ENCODE data around the gene LYSMD4.
"Not testable (repeated sequence)": the region's sequence is repeated elsewhere in the genome, so short reads cannot be mapped to it uniquely, and the experiment has no call there.

Gene LYSMD4

DNA sequence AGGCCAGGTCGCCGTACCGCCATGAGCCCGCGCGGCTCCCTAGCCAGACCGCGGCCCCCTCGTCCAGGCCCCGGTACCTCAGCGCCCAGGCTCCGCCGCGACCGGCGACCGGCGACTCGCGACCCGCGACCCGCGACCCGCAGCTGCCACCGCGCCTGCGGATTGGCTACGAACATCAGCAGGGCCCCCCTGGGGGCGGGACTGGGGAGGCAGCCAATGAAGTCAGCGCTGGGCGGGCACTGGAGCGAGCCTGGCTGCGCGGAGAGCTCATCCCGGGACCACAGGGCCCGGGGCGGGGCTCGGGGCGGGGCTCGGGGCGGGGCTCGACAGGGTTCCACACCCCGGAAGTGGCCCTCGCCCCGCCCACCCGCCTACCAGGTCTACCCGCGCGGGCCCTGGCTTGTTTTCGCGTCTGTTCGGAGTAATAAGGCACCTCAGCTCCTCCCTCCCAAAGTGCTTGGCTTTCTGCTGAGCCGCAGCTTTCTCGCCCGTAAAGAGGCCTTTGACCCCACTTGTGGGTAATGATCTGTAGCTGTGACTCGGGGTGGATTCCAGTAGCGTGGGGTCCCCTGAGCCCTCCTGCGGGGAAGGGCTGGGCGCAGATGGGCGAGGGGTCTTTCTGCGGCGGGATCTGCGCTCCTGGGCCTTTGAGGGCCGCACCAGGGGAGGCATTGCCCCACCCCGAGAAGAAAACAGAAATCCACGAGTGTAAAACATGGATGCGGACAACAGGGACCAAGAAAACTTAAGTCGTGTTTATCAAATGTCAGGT is at the start of gene LYSMD4:
Gene LYSMD4 (minus strand): TSS at position 170 of the 772 bp plus-strand sequence. CDS start 1,438 bp downstream, outside the sequence.
- DNase-seq = peak; percentile 99

DNA sequence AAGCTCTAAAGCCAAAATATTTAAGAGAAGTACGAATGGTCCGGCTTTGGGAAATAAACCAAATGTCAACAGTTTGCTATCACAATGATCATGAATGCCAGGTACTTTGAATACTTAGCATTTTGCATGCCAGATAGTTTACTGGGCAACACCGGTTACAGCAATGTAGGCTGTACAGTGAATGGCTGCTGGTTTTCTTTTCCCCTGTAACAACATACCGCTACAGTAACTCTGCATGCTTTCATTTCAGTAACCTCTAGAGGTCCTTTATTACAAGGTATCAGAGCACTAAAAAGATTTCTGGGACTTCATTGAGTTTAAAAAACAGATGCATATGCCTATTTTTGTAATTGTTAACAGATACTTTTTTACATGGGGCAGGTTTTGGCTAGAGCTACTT is 48.8 kb upstream of the LYSMD4 start:
- not testable (repeated sequence) for DNase-seq

DNA sequence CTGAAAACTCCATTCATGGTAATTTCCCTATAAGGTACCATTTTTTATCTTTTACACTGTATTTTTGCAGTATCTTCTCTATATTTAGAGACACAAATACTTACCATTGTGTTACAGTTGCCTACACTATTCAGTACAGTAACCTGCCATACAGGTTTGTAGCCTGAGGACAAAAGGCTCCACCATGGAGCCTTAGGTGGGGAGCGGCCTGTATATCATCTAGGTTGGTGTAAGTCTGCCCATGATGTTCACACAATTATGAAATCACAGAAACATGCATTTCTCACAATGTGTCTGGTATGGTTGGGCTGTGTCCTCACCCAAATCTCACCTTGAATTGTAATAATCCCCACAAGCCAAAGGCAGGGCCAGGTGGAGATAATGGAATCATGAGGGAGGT is 43.9 kb upstream of the LYSMD4 start:
- DNase-seq = no peak

DNA sequence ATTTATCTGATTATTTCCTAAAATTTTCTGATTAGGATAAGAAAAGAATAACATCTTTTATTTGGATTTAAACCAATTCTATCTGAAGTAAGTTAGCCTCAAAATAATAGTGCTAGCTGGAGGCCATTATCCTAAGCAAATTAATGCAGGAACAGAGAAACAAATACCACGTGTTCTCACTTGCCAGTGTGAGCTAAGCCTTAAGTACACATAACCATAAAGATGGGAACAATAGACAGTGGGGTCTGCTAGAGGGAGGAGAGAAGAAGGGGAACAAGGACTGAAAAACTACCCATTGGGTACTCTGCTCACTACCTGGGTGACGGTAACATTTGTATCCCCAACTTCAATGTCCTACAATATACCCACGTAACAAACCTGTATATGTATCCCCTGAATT is 31.3 kb upstream of the LYSMD4 start:
- DNase-seq = no peak

DNA sequence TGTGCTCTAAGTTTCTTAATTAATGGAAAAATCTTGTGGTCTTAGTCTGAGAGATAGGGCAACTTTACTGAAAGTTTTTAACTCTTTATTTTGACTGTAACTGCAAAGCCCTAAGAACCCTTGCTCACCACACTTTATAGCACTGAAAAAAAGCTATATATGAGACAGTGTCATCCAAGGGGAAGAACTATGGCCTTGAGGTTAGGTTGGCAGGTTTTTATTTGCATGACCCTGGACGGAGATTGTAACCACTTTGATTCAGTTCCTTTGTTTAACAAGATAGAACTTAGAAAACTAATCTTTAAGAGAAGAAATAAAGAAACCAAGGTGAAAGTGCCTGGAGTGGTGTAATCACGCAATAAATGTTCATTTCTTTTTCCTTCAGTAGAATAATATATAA is 30.6 kb upstream of the LYSMD4 start:
- no peak for DNase-seq

DNA sequence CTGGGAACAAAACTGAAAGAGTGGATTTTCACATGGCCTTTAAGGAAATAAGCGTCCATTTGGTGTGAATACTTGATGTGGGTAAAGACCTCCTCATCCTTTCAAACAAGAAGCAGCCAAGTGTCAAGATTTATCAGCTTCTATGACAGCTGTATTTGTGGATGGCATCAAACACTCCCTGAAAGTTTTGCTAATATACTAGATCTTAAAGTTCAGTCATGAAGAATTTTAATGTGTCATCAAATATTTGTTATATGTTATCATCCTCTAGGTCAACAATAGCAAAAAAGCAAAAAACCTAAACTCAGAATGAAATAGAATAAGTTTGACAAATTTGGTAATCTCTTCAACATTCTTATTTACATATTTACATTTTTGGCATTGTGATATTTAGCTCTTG is 29.1 kb upstream of the LYSMD4 start:
- DNase-seq = no peak

DNA sequence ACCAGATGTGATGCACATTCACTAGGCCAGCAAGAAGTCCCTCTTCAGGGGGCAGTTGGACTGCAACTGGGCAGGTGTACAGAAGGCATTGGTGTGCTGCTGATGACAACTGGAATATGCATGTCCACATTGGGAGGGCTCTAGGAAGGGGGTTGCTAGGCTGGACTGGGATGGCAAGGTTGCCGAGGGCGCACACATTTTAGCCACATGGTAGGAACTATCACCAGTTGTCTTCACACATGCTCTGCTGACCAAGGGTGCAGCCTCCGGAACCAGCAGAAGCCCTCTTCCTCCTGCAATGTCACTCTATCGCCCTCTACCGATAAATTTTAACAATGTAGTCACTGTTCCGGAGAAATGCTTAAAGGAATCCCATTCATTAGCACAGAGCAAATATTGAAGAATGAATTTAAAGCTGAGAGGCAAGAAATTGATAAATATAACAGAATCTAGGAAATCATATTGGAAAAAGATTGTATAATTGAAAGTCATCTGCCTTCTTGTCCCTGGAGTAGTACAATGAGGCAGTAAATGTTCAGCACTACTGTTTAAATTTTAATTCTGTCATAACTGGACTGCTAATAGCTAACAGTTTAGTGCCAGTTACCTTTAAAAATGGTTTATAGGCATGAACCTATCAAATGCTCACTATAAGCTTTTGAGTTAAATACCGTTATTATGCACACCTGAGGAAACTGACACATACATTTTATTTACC is 22.6 kb upstream of the LYSMD4 start:
- peak; percentile 49 for DNase-seq

DNA sequence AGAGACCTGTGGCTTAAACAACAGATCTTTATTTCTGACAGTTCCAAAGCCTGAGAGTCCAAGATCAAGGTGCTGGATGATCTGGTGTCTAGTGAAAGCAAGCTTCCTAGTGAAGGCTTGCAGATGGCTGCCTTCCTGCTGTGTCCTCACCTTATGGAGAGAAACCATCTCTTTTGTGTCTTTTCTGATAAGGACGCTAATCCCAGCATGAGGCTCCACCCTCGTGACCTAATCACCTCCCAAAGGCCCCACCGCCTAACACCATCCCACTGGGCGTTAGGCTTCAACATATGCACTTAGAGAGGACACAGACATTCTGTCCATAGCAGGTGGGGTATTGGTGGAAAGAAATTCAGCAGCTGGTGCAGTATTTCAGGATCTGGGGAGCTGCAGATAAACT is 19.8 kb upstream of the LYSMD4 start:
- no peak for DNase-seq

DNA sequence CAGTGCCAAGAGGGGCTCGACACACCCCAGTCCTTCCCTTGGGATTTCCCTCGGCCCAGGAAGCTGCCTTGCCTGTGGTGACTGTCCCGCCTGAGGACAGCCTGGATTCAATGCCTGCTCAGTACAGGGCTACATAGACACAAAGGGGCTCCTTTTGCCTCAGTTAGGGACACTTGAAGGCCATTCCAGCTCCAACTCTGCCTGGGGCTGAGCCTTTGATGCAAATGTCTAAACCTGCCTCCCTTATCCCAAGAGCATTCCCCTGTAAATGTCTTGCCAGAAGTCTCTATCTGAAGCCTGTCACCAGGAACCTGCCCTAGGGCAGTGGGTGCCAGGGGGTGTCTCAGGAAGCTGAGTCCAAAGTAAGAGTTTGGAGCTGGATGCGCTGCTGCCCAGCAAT is 19.3 kb upstream of the LYSMD4 start:
- no peak for DNase-seq

DNA sequence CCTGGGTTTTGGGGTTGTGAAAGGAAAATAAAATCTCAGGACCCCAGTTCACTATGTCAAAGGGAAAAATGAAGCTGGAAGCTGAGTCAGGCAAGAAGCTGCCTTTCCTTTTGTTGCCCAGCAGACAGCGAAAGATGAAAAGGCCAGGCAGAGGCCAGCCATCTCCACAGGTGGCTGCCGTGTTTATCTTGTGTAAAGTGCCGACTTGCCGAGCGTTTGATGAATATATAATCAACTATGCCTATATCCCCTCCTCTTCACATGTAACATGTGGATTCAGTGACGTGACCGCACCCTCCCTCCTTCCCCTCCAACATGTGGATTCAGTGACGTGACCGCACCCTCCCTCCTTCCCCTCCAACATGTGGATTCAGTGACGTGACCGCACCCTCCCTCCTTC is 17.1 kb upstream of the LYSMD4 start:
- not testable (repeated sequence) for DNase-seq

DNA sequence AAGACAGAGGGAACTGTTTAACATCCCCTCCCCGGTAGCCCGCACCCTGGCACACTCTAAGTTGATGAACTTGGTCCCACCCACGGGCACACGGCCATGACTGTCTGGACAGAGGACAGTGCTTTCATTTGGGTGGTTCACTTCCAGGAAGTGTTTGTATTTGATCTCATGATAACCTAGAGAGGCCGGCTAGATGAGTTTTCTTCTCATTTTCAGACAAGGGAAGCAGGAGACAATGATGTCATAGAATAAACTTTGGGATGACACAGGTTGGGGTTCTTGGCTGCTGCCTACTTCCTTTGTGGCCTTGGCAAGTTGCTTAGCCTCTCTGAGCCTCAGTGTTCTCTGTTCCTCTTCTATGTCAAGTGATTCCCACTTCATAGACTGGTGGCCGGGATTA is 16.1 kb upstream of the LYSMD4 start:
- no peak for DNase-seq

DNA sequence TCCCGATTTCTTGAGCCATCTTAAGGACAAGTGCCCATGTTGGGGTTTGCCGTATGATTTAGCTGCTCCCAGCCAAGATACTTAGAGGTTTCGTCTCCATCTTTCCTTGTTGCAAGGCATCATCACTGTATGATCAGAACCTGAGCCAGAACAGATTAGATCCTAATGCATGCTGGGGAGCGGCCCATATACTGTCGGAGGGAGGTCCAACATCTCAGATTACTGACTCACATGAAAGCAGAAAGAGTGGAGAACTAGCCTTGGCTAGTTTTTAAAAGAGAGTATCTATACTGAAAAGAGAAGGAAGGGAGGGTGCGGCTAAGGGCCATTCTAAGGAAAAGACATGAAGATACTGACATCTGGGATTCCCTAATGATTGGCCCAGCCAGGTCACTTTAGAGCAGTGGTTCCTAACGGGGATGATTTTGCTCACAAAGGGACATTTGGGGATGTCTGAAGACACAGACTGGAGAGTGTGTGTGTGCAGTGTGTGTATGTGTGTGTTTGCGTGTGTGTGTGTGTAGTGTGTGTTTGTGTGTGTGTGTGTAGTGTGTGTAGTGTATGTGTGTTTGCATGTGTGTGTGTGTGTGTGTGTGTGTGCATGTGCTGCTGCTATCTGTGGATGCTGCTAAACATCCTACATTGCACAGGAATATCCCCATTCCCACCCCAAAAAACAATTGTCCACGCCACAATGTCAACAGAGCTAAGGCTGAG is 12.3 kb upstream of the LYSMD4 start:
- DNase-seq = no peak

DNA sequence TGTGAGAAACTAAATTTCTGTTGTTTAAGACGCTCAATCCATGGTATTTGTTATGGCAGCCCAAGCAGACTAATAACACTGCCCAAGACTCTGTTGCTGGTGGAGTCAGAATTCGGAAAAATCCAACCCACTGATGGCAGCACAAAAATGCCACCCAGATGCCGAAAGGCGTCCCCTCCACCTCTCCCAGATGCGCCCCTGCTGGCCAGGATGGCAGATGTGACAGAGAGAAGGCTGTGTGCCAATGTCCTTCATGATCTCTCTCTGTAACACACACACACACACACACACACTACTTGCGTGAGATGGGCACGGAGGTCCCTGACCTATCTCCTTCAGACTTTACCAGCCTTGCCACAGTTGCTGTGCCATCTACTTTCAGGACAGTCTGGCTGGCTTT is 10.9 kb upstream of the LYSMD4 start:
- no peak for DNase-seq

DNA sequence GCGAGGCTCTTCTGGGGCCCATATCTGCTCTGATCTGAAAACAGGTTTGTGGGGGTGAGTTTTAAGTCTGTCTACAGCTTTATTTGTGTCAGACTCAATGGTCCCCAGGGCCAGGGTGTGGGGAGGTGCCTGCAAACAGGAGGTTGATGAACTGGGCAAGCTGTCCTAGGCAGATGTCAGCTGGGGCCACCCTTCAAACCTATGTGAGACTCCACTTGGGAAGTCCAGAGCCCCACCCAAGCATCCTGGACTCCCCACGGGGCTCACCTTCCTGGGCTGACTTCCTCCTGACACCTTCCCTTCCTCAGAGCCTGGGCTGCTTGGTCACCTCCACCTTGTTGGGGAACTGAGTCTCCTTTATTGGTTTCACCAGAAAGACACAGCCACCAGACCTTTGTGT is 8.6 kb upstream of the LYSMD4 start:
- DNase-seq = no peak

DNA sequence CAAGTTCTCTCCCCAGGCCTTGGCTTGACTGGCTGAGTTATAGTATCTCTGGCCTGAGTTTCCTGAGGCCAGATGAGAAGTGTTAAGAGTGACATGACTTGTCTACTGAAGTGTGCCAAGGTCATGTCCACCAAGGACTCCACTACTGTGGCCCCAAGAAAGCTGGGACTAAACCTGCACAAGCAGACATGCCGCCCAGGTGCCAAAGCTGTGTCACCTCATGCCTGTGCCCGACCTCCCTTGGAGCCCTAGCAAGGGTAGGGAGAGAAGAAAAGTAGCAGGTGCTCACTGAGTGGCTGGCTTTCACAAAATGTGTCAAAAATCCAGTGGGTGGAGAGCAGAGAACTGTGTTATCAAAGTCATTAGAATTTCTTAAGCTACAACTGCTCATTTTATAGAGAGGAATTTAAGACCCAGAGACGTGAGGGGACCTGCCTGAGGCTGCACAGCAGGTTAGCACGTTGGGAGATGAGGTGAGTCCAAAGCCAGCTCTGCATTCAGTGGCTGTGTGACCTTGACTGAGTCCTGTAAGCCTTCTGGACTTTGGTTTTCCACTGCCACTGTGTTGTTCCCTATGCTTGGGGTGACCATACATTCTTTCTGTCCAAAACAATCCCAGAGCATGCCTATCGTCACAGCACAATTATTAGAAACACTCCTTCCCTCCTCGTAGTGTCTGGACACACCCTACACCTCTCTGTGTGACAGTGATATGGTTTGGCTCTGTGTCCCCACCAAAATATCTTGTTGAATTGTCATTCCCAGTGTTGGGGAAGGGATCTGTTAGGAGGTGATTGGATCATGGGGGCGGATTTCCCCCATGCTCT is 5.0 kb upstream of the LYSMD4 start:
- DNase-seq = no peak

DNA sequence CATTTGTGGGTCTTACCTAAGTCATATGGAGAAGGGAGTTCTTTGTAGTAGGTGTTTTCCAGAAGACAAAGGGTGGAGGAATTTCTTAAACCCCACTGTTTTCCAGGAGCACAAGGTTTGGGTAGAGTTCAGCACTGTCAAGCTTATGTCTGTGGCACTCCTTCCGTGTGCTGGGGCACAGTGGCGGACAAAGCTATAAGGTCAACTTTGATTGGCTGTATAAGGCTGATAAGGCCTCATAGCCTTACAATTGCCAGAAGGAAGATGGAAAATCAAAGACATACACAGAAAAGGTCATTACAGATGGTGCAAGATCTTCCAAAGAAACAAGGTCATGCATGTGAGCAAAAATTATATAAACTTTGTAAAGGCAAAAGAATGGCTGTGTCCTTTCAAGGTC is 3.5 kb upstream of the LYSMD4 start:
- no peak for DNase-seq

DNA sequence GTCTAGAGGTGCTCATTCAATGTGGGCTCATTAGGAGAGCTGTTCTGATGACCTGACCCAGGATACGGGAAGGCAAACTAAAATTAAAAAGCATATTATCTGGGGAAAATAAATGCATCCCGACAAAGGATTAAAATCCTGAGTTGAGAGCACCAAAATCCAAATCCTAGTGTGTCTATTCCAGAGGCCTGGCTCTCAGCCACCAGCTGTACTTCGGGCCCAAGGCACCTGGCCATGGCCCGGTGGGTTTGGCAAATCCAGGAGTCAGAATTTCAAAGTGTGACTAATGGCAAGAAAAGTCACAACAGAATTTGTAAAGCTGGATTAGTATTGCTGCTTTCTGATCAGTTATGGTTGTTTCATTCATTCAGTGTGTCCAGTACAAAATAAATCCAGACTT is 2.6 kb upstream of the LYSMD4 start:
- no peak for DNase-seq

DNA sequence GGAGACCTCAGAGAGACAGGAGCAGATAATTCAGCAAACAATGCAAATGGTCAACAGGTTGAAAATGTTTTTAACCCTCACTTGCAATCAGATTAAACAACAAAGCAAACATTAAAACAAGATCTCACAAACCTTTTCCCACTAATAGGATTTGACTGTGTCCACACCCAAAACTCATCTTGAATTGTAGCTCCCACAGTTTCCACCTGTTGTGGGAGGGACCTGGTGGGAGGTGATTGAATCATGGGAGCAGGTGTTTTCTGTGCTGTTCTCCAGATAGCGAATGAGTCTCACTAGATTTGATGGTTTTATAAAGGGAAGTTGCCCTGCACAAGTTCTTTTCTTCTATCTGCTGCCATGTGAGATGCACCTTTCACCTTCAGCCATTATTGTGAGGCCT is 1.3 kb upstream of the LYSMD4 start:
- DNase-seq = no peak

DNA sequence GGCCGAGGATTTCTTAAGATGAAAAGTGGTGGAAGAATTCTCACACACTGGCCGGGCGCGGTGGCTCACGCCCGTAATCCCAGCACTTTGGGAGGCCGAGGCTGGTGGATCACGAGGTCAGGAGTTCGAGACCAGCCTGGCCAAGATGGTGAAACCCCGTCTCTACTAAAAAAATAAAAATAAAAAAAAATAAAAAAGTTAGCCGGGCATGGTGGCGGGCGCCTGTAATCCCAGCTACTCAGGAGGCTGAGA is 729 bp upstream of the LYSMD4 start:
- not testable (repeated sequence) for DNase-seq

DNA sequence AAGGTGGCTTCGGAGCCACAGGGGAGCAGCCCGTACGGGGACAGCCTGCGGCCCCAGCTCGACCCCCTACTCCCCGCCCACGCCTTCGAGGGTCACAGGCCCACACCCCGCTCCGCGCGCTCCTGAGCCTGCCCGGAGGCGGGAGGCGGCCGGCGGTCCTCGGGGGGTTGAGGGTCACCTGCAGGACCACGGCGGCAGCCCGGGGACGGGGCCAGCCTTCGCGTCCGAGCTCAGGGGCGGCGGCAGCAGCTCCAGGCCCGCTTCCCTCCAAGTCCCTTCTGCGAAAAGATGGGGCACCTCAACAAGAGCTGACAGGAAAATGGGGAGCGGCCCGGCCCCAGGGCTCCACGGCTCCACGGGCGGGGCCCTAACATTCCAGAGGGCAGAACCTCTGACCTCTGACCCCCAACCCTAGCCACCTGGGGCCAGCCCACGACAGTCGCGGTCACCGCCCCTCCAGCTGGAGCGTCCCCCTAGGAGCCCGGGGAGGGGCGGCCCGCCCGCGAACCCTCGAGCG is 428 bp downstream of the LYSMD4 start:
- DNase-seq = no peak

DNA sequence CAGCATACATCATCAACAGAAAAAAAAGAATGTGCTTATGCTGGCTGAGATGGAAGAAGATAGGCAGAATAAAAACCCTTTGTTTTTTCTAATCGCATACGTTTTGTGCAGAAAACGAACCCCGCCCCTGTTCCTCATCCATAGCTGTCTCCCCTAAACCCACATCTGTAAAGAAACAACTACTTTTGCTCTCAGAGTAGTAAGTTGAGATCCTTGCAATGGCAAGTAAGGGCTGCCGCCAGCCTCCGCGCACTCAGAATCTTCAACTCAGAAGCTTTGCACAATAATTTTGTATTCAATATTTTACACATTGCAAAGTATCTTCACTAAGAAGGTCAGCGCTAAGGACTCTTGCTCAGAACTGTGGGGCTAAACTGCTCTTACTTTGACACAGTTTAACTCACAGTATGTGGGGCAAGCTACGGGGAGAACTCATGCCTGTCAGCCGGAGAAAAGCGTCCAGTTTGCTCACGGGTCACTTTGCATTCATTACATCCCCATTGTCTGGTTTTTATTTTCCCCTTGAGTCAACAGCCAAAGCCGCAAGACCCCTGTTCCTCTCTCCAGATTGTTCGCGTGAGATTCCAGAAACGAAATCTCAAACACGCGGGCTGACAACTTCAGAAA is 1.0 kb downstream of the LYSMD4 start:
- DNase-seq = no peak

DNA sequence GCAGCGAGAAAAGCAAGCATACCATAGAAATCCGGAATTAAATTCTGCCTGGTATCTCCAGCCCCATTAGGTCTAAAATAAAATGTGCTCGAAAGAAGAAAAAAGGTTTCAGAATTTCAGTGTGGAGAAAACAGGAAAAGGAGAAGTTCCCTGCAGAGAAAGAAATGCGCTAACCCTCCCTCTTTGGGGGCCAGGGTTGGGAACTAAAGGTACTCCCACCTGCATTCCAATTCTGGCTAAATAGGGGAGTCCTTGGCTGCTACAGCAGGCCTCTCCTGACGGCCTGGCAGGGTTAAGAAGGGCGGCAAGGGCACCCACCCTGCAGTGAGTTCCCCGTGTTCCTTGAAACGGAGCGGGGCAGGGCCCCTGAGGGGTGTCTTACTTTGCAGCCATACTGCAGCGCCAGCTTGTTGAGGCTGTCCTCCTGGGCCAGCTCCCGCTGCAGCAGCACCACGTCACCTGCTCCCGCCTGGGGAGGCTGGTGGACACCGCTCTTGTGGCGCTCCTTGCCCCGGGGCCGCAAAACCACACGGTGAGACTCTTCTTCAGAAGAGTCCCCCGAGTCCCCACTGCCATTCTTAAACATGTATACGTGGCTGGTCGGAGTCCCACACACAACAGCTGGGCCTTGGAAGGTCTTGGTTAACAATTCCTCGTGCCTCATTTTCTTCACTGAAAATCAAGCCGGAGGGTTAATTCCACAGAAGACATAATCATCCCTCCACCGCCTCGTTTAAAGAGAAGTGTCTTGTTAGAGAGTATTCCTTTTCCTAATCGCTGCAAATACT is 1.7 kb downstream of the LYSMD4 start:
- DNase-seq = no peak
